Natural killer cell (primary cell): Measurements from ENCODE around the gene GJD2. TPM values are rescaled to one million over a fixed set of nuclear protein-coding genes. Genes with fewer than 3 reads are reported as not detected.

ENCODE experiments used
- ATAC-seq, 3 donors: fragments of 150-1000 bp in 2 of 3; fragments of 200-7000 bp in 1 of 3; cut with Tn5 transposase; 1 replicate in 1 of 3; 2 replicates in 2 of 3; pipeline ENCODE4 v1.10.0; 2021; ENCODE audit warnings: mild to moderate bottlenecking in 2 of 3, moderate library complexity in 2 of 3
- DNase-seq, 2 donors: peaks; one replicate each; pipeline versions ENCODE4 v3.0.0 to v3.0.0-alpha.2; 2013 to 2021; ENCODE audit warnings: mixed read lengths in 1 of 2
- H3K27ac ChIP-seq: one replicate; pipeline ENCODE4 v1.5.1; 2013; ENCODE audit warnings: mild to moderate bottlenecking, low read length
- H3K27me3 ChIP-seq: one replicate; pipeline ENCODE4 v1.6.1; 2013; ENCODE audit warnings: low read length; ENCODE audit not compliant: control insufficient read depth, insufficient read depth
- H3K36me3 ChIP-seq: one replicate; pipeline ENCODE4 v1.6.1; 2013; ENCODE audit warnings: low read length; ENCODE audit not compliant: control insufficient read depth, insufficient read depth
- H3K4me1 ChIP-seq: one replicate; pipeline ENCODE4 v1.6.1; 2013; ENCODE audit warnings: low read length; ENCODE audit not compliant: control insufficient read depth, insufficient read depth
- H3K4me3 ChIP-seq: one replicate; pipeline ENCODE4 v1.5.1; 2013; ENCODE audit warnings: low read length
- H3K9me3 ChIP-seq: one replicate; pipeline ENCODE4 v1.6.1; 2013; ENCODE audit warnings: low read length; ENCODE audit not compliant: control insufficient read depth, insufficient read depth
- H3K27ac Mint-ChIP-seq, 2 donors: one replicate each; pipeline ENCODE4 v1.8.0; 2022; ENCODE audit warnings: mild to moderate bottlenecking in 2 of 2, mixed read lengths in 2 of 2, moderate library complexity in 1 of 2
- H3K27me3 Mint-ChIP-seq, 2 donors: one replicate each; pipeline ENCODE4 v1.8.0; 2022; ENCODE audit warnings: low read depth in 2 of 2, mixed read lengths in 2 of 2
- H3K36me3 Mint-ChIP-seq: one replicate; pipeline ENCODE4 v1.8.0; 2022; ENCODE audit warnings: mixed read lengths
- H3K4me1 Mint-ChIP-seq, 2 donors: one replicate each; pipeline ENCODE4 v1.8.0; 2022; ENCODE audit warnings: mixed read lengths in 2 of 2
- H3K4me3 Mint-ChIP-seq: one replicate; pipeline ENCODE4 v1.8.0; 2022; ENCODE audit warnings: mild to moderate bottlenecking, moderate library complexity, mixed read lengths
- H3K9me3 Mint-ChIP-seq, 2 donors: one replicate each; pipeline ENCODE4 v1.8.0; 2022; ENCODE audit warnings: mixed read lengths in 2 of 2
- CTCF ChIP-seq: fragments of 200-600 bp; IDR thresholded peaks from one replicate; pipeline ENCODE4 v1.8.0; 2022; ENCODE audit warnings: antibody characterized with exemption
- WGBS: methylation state at CpG from one replicate; pipeline ENCODE4 v1.1.7; 2013; ENCODE audit warnings: missing lambda C conversion rate; ENCODE audit not compliant: insufficient coverage; 5-methylcytosine and 5-hydroxymethylcytosine counted together
- intact Hi-C: fragments of 100-400 bp; cut with micrococcal nuclease; formaldehyde crosslinking; loops from one replicate; pipeline ENCODE4 v1.14.2; 2022
- total RNA-seq, 4 donors: library from RNA; stranded (reverse); fragments of 120-200 nt in 1 of 4; gene quantifications; one replicate each; pipeline versions ENCODE4 v1.2.3 to v1.2.4, GENCODE V29; 2013 to 2022

GJD2 gene
- total RNA-seq, 3 donors from 2014 or later (not counting 1 experiment from before 2014, with no cell fraction given), result not detected

GRCh38 chr15:34709866-34710265 is 44.9 kb downstream of the GJD2 start:
- 94% methylated on average over 7 of the region's 7 CpGs for whole genome bisulfite sequencing
- Histone ChIP-seq H3K36me3 (no peaks in the 10 kb centered on the region), H3K4me3 (no peak overlapping the region), H3K9me3 (no peaks in the 10 kb centered on the region), H3K27me3 (no peaks in the 10 kb centered on the region), H3K4me1 (no peaks in the 10 kb centered on the region), H3K27ac (no peak overlapping the region)
- no peaks in the 10 kb centered on the region for H3K36me3 Mint-ChIP-seq
- H3K27me3 Mint-ChIP-seq, result peaks cover 8 to 15% of the 10 kb centered on the region in 2 donors
- peaks cover 7% of the 10 kb centered on the region in 2 donors for H3K4me1 Mint-ChIP-seq
- ATAC-seq (no peak), DNase-seq (no peak)
- H3K9me3 Mint-ChIP-seq, result no peaks in the 10 kb centered on the region
- no peak for TF ChIP-seq CTCF
- no peak overlapping the region for H3K27ac Mint-ChIP-seq
- no peak overlapping the region for H3K4me3 Mint-ChIP-seq
- intact Hi-C loops, result no loop called here

GRCh38 chr15:34708422-34708821 is 46.4 kb downstream of the GJD2 start:
- intact Hi-C loops, result no loop called here
- no peak overlapping the region for H3K4me3 ChIP-seq
- Mint-ChIP-seq H3K4me1 (peaks cover 7% of the 10 kb centered on the region in 2 donors), H3K36me3 (no peaks in the 10 kb centered on the region), H3K4me3 (no peak overlapping the region), H3K27ac (no peak overlapping the region), H3K27me3 (peaks cover 8 to 15% of the 10 kb centered on the region in 2 donors), H3K9me3 (no peaks in the 10 kb centered on the region)
- no peak overlapping the region for H3K27ac ChIP-seq
- H3K9me3 ChIP-seq, result no peaks in the 10 kb centered on the region
- no peak for DNase-seq
- ATAC-seq, result peak in 1 of 3 donors; percentile 29
- H3K4me1 ChIP-seq, result no peaks in the 10 kb centered on the region
- TF ChIP-seq CTCF, result no peak
- H3K27me3 ChIP-seq, result no peaks in the 10 kb centered on the region
- WGBS, result 72% methylated on average over 5 of the region's 5 CpGs
- H3K36me3 ChIP-seq, result no peaks in the 10 kb centered on the region

- intact Hi-C loops, result no loop called here
- 56% methylated on average over 2 of the region's 2 CpGs for WGBS
- TF ChIP-seq CTCF, result no peak
- no peaks in the 10 kb centered on the region for H3K36me3 Mint-ChIP-seq
- H3K27ac Mint-ChIP-seq, result no peak overlapping the region
- H3K4me1 Mint-ChIP-seq, result peaks cover 4 to 9% of the 10 kb centered on the region in 2 donors
- Histone ChIP-seq H3K4me1 (no peaks in the 10 kb centered on the region), H3K9me3 (no peaks in the 10 kb centered on the region), H3K27me3 (no peaks in the 10 kb centered on the region), H3K4me3 (no peak overlapping the region), H3K36me3 (no peaks in the 10 kb centered on the region), H3K27ac (no peak overlapping the region)
- DNase-seq (no peak), ATAC-seq (no peak)
- peaks cover 0 to 2% of the 10 kb centered on the region in 2 donors for H3K9me3 Mint-ChIP-seq
- H3K4me3 Mint-ChIP-seq, result no peak overlapping the region
- H3K27me3 Mint-ChIP-seq, result peaks cover 5 to 23% of the 10 kb centered on the region in 2 donors
Measured at GRCh38 chr15:34701536-34701935, 53.3 kb downstream of the GJD2 start.

Other genes starting within 250 kb of the GJD2 start
- 100 to 1,000 TPM; 156 to 239 (median 183) TPM for gene GOLGA8B, start 171.3 kb downstream of the GJD2 start, total RNA-seq
- gene ACTC1, start 40.6 kb upstream of the GJD2 start, total RNA-seq, result not detected
- 10 to 100 TPM; 44.8 to 64.4 (median 53.0) TPM for gene AQR, start 214.7 kb upstream of the GJD2 start, total RNA-seq
- 10 to 100 TPM; 26.4 to 35.3 (median 30.1) TPM for gene ZNF770, start 233.3 kb upstream of the GJD2 start, total RNA-seq